Stomach (tissue), 9 donors: ENCODE data around the gene C9orf43. TPM values are rescaled to one million over a fixed set of nuclear protein-coding genes. Genes with fewer than 3 reads are reported as not detected.
A peak's percentile ranks its signal among the peaks of the same experiment; 100 is the strongest.

ENCODE experiments used
- DNase-seq, 2 donors: peaks; one replicate each; pipeline versions ENCODE4 v3.0.0 to v3.0.0-alpha.2; 2013 to 2019
- H3K27ac ChIP-seq, 5 donors: fragments of 200-600 bp in 4 of 5; sonication (generic) in 4 of 5; one replicate each; pipeline ENCODE4 v1.5.1; 2013 to 2019; ENCODE audit warnings: mild to moderate bottlenecking in 1 of 5, moderate library complexity in 1 of 5
- H3K27me3 ChIP-seq, 3 donors: fragments of 200-600 bp; sonication (generic); one replicate each; pipeline ENCODE4 v1.5.1; 2017 to 2019; ENCODE audit warnings: mixed run types in 1 of 3
- H3K36me3 ChIP-seq, 4 donors: fragments of 200-600 bp; sonication (generic); 1 replicate in 3 of 4; 2 replicates in 1 of 4; pipeline ENCODE4 v1.5.1; 2016 to 2019
- H3K4me1 ChIP-seq, 4 donors: fragments of 200-600 bp; sonication (generic); one replicate each; pipeline ENCODE4 v1.5.1; 2016 to 2019
- H3K4me3 ChIP-seq, 4 donors: fragments of 200-600 bp; sonication (generic) in 3 of 4; one replicate each; pipeline ENCODE4 v1.5.1; 2016 to 2019; ENCODE audit warnings: mild to moderate bottlenecking in 1 of 4
- H3K9me3 ChIP-seq, 4 donors: fragments of 200-600 bp; sonication (generic); one replicate each; pipeline ENCODE4 v1.5.1; 2016 to 2019
- CTCF ChIP-seq, 7 experiments: fragments of 450-650 bp in 4 of 7; fragments of 200-600 bp in 3 of 7; sonication (generic) in 3 of 7; IDR thresholded peaks; one replicate each; pipeline ENCODE4 v1.5.1; 2016 to 2019; ENCODE audit warnings: antibody characterized with exemption in 7 of 7, control low read depth in 2 of 7, mild to moderate bottlenecking in 1 of 7
- EP300 ChIP-seq: sonication (generic); formaldehyde crosslinking; IDR thresholded peaks from one replicate; pipeline ENCODE4 v1.6.1; 2017; ENCODE audit warnings: antibody characterized with exemption
- POLR2A ChIP-seq, 4 donors: fragments of 450-650 bp; IDR thresholded peaks; one replicate each; pipeline ENCODE4 v1.6.1; 2016; ENCODE audit warnings: antibody characterized with exemption in 4 of 4, control low read depth in 2 of 4, mild to moderate bottlenecking in 1 of 4, moderate library complexity in 1 of 4
- POLR2AphosphoS5 ChIP-seq, 3 donors: sonication (generic); formaldehyde crosslinking; IDR thresholded peaks; one replicate each; pipeline ENCODE4 v1.6.1; 2016; ENCODE audit warnings: antibody characterized with exemption in 3 of 3
- WGBS, 5 donors: extraction: QIAGEN DNeasy Blood & Tissue Kit in 3 of 5; methylation state at CpG; one replicate each; pipeline versions ENCODE4 v1.1.5 to v1.1.7; 2013 to 2018; 5-methylcytosine and 5-hydroxymethylcytosine counted together
- intact Hi-C: fragments of 100-400 bp; cut with DNase I; formaldehyde crosslinking; loops from one replicate; pipeline ENCODE4 v1.15.1; 2023; ENCODE audit warnings: low total_unique reads
- polyA plus RNA-seq, 3 donors: library from polyadenylated mRNA; stranded (reverse); fragments of 200-250 nt; gene quantifications; one replicate each; pipeline ENCODE4 v1.2.3, GENCODE V29; 2013
- total RNA-seq, 5 donors: library from RNA; depleted of rRNA; stranded (reverse); fragments of >200 nt; gene quantifications; one replicate each; pipeline versions ENCODE4 v1.1.0 to v1.2.3, GENCODE V29; 2014 to 2016
- donor health status: healthy with polysubstance abuse.
- donor health status: Bipolar disorder and iron deficiency.
- donor health status: healthy.

C9orf43 gene
- total and polyA plus RNA-seq, 8 donors, result 0.19 to 0.61 (median 0.58) TPM; not detected in 3

GRCh38 chr9:113389451-113389850, 21.1 kb upstream of the C9orf43 start:
- Histone ChIP-seq H3K4me3 (no peak overlapping the region), H3K9me3 (no peaks in the 10 kb centered on the region), H3K27me3 (no peaks in the 10 kb centered on the region), H3K27ac (peak overlapping the region in 4 of 5 donors; percentile 49 to 88 (median 70)), H3K36me3 (peaks cover 46 to 85% (median 79%) of the 10 kb centered on the region in 4 donors), H3K4me1 (peaks cover 22 to 33% (median 29%) of the 10 kb centered on the region in 4 donors)
- no peak for DNase-seq
- TF ChIP-seq POLR2A (IDR thresholded peaks at IDR 0.05), result no peak
- no peak for TF ChIP-seq CTCF (IDR thresholded peaks at IDR 0.05)
- WGBS, 5 donors, result 61 to 84% (median 83%) methylated on average over 7 to 11 of the region's 11 CpGs
- intact Hi-C loops, result no loop called here

- DNase-seq, result no peak
- no peak overlapping the region for H3K4me3 ChIP-seq
- no peaks in the 10 kb centered on the region for H3K27me3 ChIP-seq
- WGBS, 5 donors, result 83 to 98% (median 90%) methylated on average over 10 to 17 of the region's 17 CpGs
- intact Hi-C loops, result loop anchor here (10.0 kb wide), 1 partner anchor 46 kb away; the partner anchor contains the start of genes BSPRY and WDR31
- peaks cover 46 to 94% (median 84%) of the 10 kb centered on the region in 4 donors for H3K36me3 ChIP-seq
- TF ChIP-seq POLR2A (IDR thresholded peaks at IDR 0.05) (no peak), CTCF (IDR thresholded peaks at IDR 0.05) (no peak), POLR2AphosphoS5 (IDR thresholded peaks at IDR 0.05) (no peak), EP300 (no peak)
- peak overlapping the region in 2 of 5 donors; percentile 79 to 88 for H3K27ac ChIP-seq
- no peaks in the 10 kb centered on the region for H3K9me3 ChIP-seq
- peaks cover 22 to 33% (median 32%) of the 10 kb centered on the region in 4 donors for H3K4me1 ChIP-seq
Measured at GRCh38 chr9:113390192-113390960, 20.2 kb upstream of the C9orf43 start.

DNA sequence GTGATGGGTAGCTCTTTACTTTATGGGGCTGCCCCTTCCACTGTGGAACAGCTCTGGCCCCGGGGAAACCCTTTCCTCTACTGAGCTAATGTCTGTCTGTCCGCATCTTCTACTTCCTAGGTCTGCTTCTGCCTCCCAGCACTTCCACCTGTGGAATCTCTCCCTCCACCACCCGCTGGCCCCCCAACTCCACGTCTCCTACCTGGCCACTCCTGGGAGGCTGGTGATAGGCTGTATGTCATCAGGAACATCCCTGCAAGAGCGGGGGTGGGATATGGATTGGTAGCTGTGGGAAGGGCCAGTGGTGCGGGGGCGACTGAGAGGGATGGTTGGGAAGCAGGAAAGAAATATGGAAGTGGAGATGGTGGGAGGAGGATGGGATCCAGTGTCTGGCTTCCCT, 18.6 kb upstream of the C9orf43 start:
- Histone ChIP-seq H3K4me3 (no peak overlapping the region), H3K9me3 (no peaks in the 10 kb centered on the region), H3K27ac (no peak overlapping the region), H3K36me3 (peaks cover 41 to 89% (median 80%) of the 10 kb centered on the region in 4 donors), H3K4me1 (peaks cover 22 to 39% (median 36%) of the 10 kb centered on the region in 4 donors), H3K27me3 (no peaks in the 10 kb centered on the region)
- intact Hi-C loops, result loop anchor here (10.0 kb wide), 1 partner anchor 47 kb away; the partner anchor contains the start of genes BSPRY and WDR31
- no peak for DNase-seq
- WGBS, 5 donors, result 94 to 97% (median 95%) methylated on average over 7 of the region's 7 CpGs
- TF ChIP-seq POLR2AphosphoS5 (IDR thresholded peaks at IDR 0.05) (no peak), CTCF (IDR thresholded peaks at IDR 0.05) (no peak), EP300 (no peak), POLR2A (IDR thresholded peaks at IDR 0.05) (no peak)

DNA sequence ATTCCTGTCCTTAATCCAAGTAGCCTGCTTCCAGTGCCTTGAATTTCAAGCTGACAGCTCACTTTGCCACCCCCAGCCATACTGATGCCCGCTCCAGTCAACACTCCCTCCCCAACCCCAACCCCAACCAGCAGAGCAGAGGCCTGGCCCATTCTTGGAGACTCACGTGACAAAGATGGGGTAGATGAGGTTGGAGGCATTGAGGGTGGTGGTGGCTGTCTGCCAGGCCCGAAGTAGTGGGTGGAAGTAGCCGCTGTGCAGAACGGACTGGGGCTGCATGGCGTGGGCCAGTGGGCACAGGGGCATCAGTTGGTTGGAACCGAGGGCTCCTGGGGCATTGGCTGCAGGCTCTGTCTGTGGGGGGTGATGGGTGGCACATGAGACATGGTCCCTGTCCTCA, 17.3 kb upstream of the C9orf43 start:
- H3K4me3 ChIP-seq, result no peak overlapping the region
- 86 to 97% (median 95%) methylated on average over 7 of the region's 7 CpGs for WGBS, 5 donors
- peaks cover 22 to 43% (median 37%) of the 10 kb centered on the region in 4 donors for H3K4me1 ChIP-seq
- no peaks in the 10 kb centered on the region for H3K27me3 ChIP-seq
- no peak for DNase-seq
- intact Hi-C loops, result loop anchor here (10.0 kb wide), 1 partner anchor 48 kb away; the partner anchor contains the start of genes BSPRY and WDR31
- H3K36me3 ChIP-seq, result peaks cover 34 to 75% (median 66%) of the 10 kb centered on the region in 4 donors
- TF ChIP-seq POLR2AphosphoS5 (IDR thresholded peaks at IDR 0.05) (no peak), CTCF (IDR thresholded peaks at IDR 0.05) (no peak), POLR2A (IDR thresholded peaks at IDR 0.05) (no peak), EP300 (no peak)
- no peaks in the 10 kb centered on the region for H3K9me3 ChIP-seq
- no peak overlapping the region for H3K27ac ChIP-seq
